HepG2 (cell line): ENCODE measurements around the gene CD7. TPM values are rescaled to one million over a fixed set of nuclear protein-coding genes. Genes with fewer than 3 reads are reported as not detected.

Source experiments
- BRD4 ChIP-seq: sonication (generic); formaldehyde crosslinking; IDR thresholded peaks from 2 replicates; pipeline ENCODE4 v1.4.0; 2020; ENCODE audit warnings: missing genetic modification reagents
- CREM ChIP-seq, 2 experiments: sonication (generic) in 1 of 2; formaldehyde crosslinking in 1 of 2; IDR thresholded peaks; 2 replicates each; pipeline versions ENCODE4 v1.4.0 to v1.6.1; 2016 to 2020; ENCODE audit warnings: antibody characterized with exemption in 1 of 2, mild to moderate bottlenecking in 1 of 2, missing genetic modification reagents in 1 of 2
- HOXD1 ChIP-seq: sonication (generic); formaldehyde crosslinking; IDR thresholded peaks from 2 replicates; pipeline ENCODE4 v1.5.0; 2020; ENCODE audit warnings: missing genetic modification reagents
- NR1H2 ChIP-seq: sonication (generic); formaldehyde crosslinking; IDR thresholded peaks from 2 replicates; pipeline ENCODE4 v1.8.1; 2022; ENCODE audit warnings: low read depth, missing genetic modification reagents, borderline replicate concordance
- PLRG1 ChIP-seq: fragments of 450-650 bp; conservative IDR thresholded peaks from 2 replicates; pipeline ENCODE4 v1.6.1; 2016
- REL ChIP-seq: sonication (generic); formaldehyde crosslinking; conservative IDR thresholded peaks from 2 replicates; pipeline ENCODE4 v1.8.0; 2022; ENCODE audit warnings: mild to moderate bottlenecking, missing genetic modification reagents, moderate library complexity
- RFX3 ChIP-seq: IDR thresholded peaks from 2 replicates; pipeline ENCODE4 v1.6.1; 2016; ENCODE audit warnings: missing biosample characterization, missing genetic modification reagents
- RNF2 ChIP-seq: fragments of 450-650 bp; conservative IDR thresholded peaks from 2 replicates; pipeline ENCODE4 v1.6.1; 2016; ENCODE audit warnings: low read depth
- SRSF9 ChIP-seq: fragments of 200-400 bp; formaldehyde crosslinking; IDR thresholded peaks from 2 replicates; pipeline ENCODE4 v1.6.1; 2018; ENCODE audit warnings: borderline replicate concordance, mild to moderate bottlenecking, low read depth, low read length; ENCODE audit not compliant: insufficient read depth, poor library complexity, severe bottlenecking
- TP53 ChIP-seq: sonication (generic); formaldehyde crosslinking; conservative IDR thresholded peaks from 2 replicates; pipeline ENCODE4 v1.4.0; 2020; ENCODE audit warnings: missing genetic modification reagents
- ZFY ChIP-seq: sonication (generic); formaldehyde crosslinking; IDR thresholded peaks from 2 replicates; pipeline ENCODE4 v1.4.0; 2020; ENCODE audit warnings: missing genetic modification reagents
- ZNF17 ChIP-seq: sonication (generic); formaldehyde crosslinking; IDR thresholded peaks from 2 replicates; pipeline ENCODE4 v1.5.0; 2020; ENCODE audit warnings: mild to moderate bottlenecking, missing genetic modification reagents
- ZNF260 ChIP-seq: sonication (generic); formaldehyde crosslinking; IDR thresholded peaks from 2 replicates; pipeline ENCODE4 v1.4.0; 2020; ENCODE audit warnings: missing genetic modification reagents, low read depth, mild to moderate bottlenecking, borderline replicate concordance
- ZNF33A ChIP-seq: sonication (generic); formaldehyde crosslinking; IDR thresholded peaks from 2 replicates; pipeline ENCODE4 v1.5.1; 2020; ENCODE audit warnings: missing genetic modification reagents, mild to moderate bottlenecking, moderate library complexity, borderline replicate concordance
- ZNF513 ChIP-seq: sonication (generic); formaldehyde crosslinking; conservative IDR thresholded peaks from 2 replicates; pipeline ENCODE4 v1.5.0; 2020; ENCODE audit warnings: missing genetic modification reagents
- ZNF567 ChIP-seq: sonication (generic); formaldehyde crosslinking; IDR thresholded peaks from 2 replicates; pipeline ENCODE4 v1.8.1; 2023; ENCODE audit warnings: mild to moderate bottlenecking, missing genetic modification reagents, borderline replicate concordance
- ZNF652 ChIP-seq: IDR thresholded peaks from 2 replicates; pipeline ENCODE4 v1.6.1; 2016; ENCODE audit warnings: low read depth, borderline replicate concordance
- polyA plus RNA-seq, 8 experiments: library from polyadenylated mRNA; depleted of rRNA in 3 of 8; stranded (reverse) in 7 of 8; unstranded in 1 of 8; fragments of >200 nt; fragmentation: Illumina TruSeq in 4 of 8; extraction: Trizol in 4 of 8; gene quantifications; 2 replicates each; pipeline versions ENCODE4 v1.2.1 to v1.2.3, GENCODE V29; 2011 to 2016; ENCODE audit warnings: low read depth in 4 of 8, missing spikeins in 1 of 8, mixed read lengths in 1 of 8; ENCODE audit not compliant: insufficient read depth in 1 of 8
- total RNA-seq, 5 experiments: library from RNA; depleted of rRNA; stranded (reverse); fragments of >200 nt; fragmentation: Illumina TruSeq; extraction: Trizol; gene quantifications; 2 replicates each; pipeline ENCODE4 v1.2.3, GENCODE V29; 2016; ENCODE audit warnings: low read depth in 1 of 5
- TF ChIP-seq, protein P1 (sequence below): sonication (generic); formaldehyde crosslinking; IDR thresholded peaks from 2 replicates; pipeline ENCODE4 v1.5.0; 2020; ENCODE audit warnings: mild to moderate bottlenecking, missing genetic modification reagents, borderline replicate concordance
- TF ChIP-seq, protein P2 (sequence below): sonication (generic); formaldehyde crosslinking; IDR thresholded peaks from 2 replicates; pipeline ENCODE4 v1.5.0; 2020; ENCODE audit warnings: missing genetic modification reagents
- TF ChIP-seq, protein P3 (sequence below): IDR thresholded peaks from 2 replicates; pipeline ENCODE4 v1.6.1; 2016; ENCODE audit warnings: missing compliant biosample characterization, missing genetic modification reagents, borderline replicate concordance

The CD7 gene
- total and polyA plus RNA-seq, 2 of the 13 experiments (the other 11 are each of a cell fraction or from before 2014, with no cell fraction given) = 67.6 to 76.4 TPM

GRCh38 chr17:82351713-82352488 lies 34.5 kb upstream of the CD7 start (continued):
- TF ChIP-seq ZFY (peak; percentile 54), HOXD1 (CRISPR knock-in tag) (no peak), REL (CRISPR knock-in tag) (peak; percentile 30; the same call in 1 of the 2 replicates), ZNF567 (CRISPR knock-in tag) (0 out of 2 replicates have a peak, but pooled peaks have one; percentile 93), TP53 (CRISPR knock-in tag) (0 out of 2 replicates have a peak, but pooled peaks have one; percentile 46), ZNF652 (CRISPR knock-in tag) (no peak), ZNF513 (CRISPR knock-in tag) (no peak; the same call in 1 of the 2 replicates), ZNF33A (CRISPR knock-in tag) (no peak), ZNF260 (CRISPR knock-in tag) (no peak), SRSF9 (no peak), RFX3 (no peak), RNF2 (no peak), CREM (IDR thresholded peaks at IDR 0.05) (no peak), CREM (CRISPR knock-in tag; IDR thresholded peaks at IDR 0.05) (no peak), ZNF17 (CRISPR knock-in tag) (no peak), NR1H2 (no peak), PLRG1 (no peak), BRD4 (CRISPR knock-in tag) (peak; percentile 66; the same call in 1 of the 2 replicates)
- TF ChIP-seq, protein P1, sequence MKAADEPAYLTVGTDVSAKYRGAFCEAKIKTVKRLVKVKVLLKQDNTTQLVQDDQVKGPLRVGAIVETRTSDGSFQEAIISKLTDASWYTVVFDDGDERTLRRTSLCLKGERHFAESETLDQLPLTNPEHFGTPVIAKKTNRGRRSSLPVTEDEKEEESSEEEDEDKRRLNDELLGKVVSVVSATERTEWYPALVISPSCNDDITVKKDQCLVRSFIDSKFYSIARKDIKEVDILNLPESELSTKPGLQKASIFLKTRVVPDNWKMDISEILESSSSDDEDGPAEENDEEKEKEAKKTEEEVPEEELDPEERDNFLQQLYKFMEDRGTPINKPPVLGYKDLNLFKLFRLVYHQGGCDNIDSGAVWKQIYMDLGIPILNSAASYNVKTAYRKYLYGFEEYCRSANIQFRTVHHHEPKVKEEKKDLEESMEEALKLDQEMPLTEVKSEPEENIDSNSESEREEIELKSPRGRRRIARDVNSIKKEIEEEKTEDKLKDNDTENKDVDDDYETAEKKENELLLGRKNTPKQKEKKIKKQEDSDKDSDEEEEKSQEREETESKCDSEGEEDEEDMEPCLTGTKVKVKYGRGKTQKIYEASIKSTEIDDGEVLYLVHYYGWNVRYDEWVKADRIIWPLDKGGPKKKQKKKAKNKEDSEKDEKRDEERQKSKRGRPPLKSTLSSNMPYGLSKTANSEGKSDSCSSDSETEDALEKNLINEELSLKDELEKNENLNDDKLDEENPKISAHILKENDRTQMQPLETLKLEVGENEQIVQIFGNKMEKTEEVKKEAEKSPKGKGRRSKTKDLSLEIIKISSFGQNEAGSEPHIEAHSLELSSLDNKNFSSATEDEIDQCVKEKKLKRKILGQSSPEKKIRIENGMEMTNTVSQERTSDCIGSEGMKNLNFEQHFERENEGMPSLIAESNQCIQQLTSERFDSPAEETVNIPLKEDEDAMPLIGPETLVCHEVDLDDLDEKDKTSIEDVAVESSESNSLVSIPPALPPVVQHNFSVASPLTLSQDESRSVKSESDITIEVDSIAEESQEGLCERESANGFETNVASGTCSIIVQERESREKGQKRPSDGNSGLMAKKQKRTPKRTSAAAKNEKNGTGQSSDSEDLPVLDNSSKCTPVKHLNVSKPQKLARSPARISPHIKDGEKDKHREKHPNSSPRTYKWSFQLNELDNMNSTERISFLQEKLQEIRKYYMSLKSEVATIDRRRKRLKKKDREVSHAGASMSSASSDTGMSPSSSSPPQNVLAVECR (CRISPR knock-in tag) = peak; percentile 76; the same call in 1 of the 2 replicates
- TF ChIP-seq, protein P2, sequence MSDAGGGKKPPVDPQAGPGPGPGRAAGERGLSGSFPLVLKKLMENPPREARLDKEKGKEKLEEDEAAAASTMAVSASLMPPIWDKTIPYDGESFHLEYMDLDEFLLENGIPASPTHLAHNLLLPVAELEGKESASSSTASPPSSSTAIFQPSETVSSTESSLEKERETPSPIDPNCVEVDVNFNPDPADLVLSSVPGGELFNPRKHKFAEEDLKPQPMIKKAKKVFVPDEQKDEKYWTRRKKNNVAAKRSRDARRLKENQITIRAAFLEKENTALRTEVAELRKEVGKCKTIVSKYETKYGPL (CRISPR knock-in tag) = no peak
- TF ChIP-seq, protein P3, sequence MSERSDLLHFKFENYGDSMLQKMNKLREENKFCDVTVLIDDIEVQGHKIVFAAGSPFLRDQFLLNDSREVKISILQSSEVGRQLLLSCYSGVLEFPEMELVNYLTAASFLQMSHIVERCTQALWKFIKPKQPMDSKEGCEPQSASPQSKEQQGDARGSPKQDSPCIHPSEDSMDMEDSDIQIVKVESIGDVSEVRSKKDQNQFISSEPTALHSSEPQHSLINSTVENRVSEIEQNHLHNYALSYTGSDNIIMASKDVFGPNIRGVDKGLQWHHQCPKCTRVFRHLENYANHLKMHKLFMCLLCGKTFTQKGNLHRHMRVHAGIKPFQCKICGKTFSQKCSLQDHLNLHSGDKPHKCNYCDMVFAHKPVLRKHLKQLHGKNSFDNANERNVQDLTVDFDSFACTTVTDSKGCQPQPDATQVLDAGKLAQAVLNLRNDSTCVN = peak; percentile 37; the same call in 1 of the 2 replicates
